ENCODE measurements around the gene TEX26.

The TEX26 gene

DNA sequence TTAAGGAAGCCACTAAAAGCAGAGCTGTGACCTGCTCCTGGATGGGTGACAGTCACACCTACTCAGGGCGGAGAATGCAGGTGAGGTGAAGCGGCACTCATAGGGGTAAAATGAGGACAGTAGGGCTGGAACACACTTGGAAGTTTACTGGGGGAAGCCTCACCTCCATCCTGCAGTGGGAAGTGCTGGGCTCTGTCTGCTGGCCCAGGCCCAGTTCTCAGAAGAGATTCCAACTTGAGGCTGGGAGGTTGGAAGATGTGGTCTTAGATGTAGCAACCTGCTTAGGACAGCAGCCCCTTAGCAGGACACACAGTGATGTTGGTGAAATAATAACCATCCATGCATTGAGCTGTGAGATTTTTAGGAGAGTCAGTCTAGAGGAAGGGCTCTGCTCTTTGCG is 21.8 kb upstream of the TEX26 start:
- Histone ChIP-seq H3F3A (ENCODE audit: insufficient read depth) (no peaks in the 10 kb centered on the region), H3K9me3 (ENCODE audit: insufficient read depth, low read length) (no peaks in the 10 kb centered on the region), H4K20me1 (ENCODE audit: low read depth, low read length) (no peaks in the 10 kb centered on the region), H3K27me3 (ENCODE audit: low read length) (no peaks in the 10 kb centered on the region), H3K4me3 (ENCODE audit: insufficient read depth, low read length, poor library complexity, severe bottlenecking) (no peak overlapping the region), H2AFZ (ENCODE audit: low read depth, low read length, severe bottlenecking) (no peak overlapping the region), H3K9ac (ENCODE audit: low read length) (no peak overlapping the region), H3K4me2 (ENCODE audit: low read depth, low read length, poor library complexity, severe bottlenecking) (no peak overlapping the region), H3K9me2 (replicated peaks; ENCODE audit: insufficient read depth, low read length) (no peaks in the 10 kb centered on the region), H3K27ac (ENCODE audit: low read depth, low read length) (no peak overlapping the region), H3K36me3 (ENCODE audit: low read length) (no peaks in the 10 kb centered on the region), H3K79me2 (ENCODE audit: insufficient read depth, low read length) (no peaks in the 10 kb centered on the region)
- TF ChIP-seq EZH2phosphoT487 (conservative IDR thresholded peaks at IDR 0.05; ENCODE audit: low read length), result no peak
- TF ChIP-seq, protein P1, sequence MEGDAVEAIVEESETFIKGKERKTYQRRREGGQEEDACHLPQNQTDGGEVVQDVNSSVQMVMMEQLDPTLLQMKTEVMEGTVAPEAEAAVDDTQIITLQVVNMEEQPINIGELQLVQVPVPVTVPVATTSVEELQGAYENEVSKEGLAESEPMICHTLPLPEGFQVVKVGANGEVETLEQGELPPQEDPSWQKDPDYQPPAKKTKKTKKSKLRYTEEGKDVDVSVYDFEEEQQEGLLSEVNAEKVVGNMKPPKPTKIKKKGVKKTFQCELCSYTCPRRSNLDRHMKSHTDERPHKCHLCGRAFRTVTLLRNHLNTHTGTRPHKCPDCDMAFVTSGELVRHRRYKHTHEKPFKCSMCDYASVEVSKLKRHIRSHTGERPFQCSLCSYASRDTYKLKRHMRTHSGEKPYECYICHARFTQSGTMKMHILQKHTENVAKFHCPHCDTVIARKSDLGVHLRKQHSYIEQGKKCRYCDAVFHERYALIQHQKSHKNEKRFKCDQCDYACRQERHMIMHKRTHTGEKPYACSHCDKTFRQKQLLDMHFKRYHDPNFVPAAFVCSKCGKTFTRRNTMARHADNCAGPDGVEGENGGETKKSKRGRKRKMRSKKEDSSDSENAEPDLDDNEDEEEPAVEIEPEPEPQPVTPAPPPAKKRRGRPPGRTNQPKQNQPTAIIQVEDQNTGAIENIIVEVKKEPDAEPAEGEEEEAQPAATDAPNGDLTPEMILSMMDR (IDR thresholded peaks at IDR 0.05; ENCODE audit: insufficient read depth, low read length, poor library complexity, severe bottlenecking), result no peak

DNA sequence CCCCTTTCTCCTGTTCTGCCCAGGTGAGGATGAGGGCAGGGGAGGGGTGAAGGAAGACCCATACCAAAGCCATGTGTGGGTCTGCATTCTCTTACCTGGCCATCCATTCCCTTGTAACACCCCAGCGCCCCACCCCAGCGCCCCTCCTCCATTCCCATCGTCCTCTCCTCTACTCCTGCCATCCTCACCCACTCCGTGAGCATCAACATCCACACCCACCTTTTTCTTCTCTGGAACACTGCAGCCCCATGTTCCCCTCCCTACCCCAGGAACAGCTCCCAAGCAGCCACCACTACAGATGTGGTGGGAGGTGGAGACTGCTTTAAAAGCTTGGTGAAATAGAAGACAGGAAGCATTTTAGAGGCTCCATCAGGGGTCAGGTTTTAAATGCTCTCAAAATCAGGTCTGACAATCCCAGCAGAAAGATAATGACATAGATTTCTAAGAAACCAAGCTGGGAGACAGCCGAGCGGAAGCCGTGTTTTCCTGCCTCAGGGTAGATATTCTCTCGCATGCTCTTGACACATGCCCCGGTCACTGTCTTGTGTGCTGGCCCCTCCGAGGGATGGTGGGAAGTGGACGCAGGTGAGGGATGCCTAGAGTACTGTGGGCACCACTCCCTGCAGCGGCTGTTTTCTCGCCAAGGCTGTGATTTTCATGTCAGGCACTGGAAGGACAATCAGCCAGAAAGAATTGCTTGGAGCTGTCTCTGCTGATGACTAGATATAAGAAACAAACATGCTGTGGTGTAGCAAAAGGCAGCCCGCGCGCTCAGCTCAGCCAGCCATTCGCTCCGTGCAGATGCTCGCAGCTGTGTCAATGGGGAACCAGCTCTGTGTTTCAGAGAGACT is 16.5 kb upstream of the TEX26 start:
- no peak overlapping the region for H3K4me2 ChIP-seq (ENCODE audit: low read depth, low read length, poor library complexity, severe bottlenecking)
- no peaks in the 10 kb centered on the region for H4K20me1 ChIP-seq (ENCODE audit: low read depth, low read length)
- H3K27me3 ChIP-seq (ENCODE audit: low read length), result no peaks in the 10 kb centered on the region
- no peaks in the 10 kb centered on the region for H3K9me3 ChIP-seq (ENCODE audit: insufficient read depth, low read length)
- TF ChIP-seq, protein P1 (IDR thresholded peaks at IDR 0.05; ENCODE audit: insufficient read depth, low read length, poor library complexity, severe bottlenecking), result no peak
- TF ChIP-seq EZH2phosphoT487 (conservative IDR thresholded peaks at IDR 0.05; ENCODE audit: low read length), result no peak
- H2AFZ ChIP-seq (ENCODE audit: low read depth, low read length, severe bottlenecking), result no peak overlapping the region
- H3K4me3 ChIP-seq (ENCODE audit: insufficient read depth, low read length, poor library complexity, severe bottlenecking), result no peak overlapping the region
- no peaks in the 10 kb centered on the region for H3K36me3 ChIP-seq (ENCODE audit: low read length)
- H3K9ac ChIP-seq (ENCODE audit: low read length), result no peak overlapping the region
- H3F3A ChIP-seq (ENCODE audit: insufficient read depth), result no peaks in the 10 kb centered on the region
- H3K9me2 ChIP-seq (replicated peaks; ENCODE audit: insufficient read depth, low read length), result no peaks in the 10 kb centered on the region
- H3K27ac ChIP-seq (ENCODE audit: low read depth, low read length), result no peak overlapping the region
- no peaks in the 10 kb centered on the region for H3K79me2 ChIP-seq (ENCODE audit: insufficient read depth, low read length)

DNA sequence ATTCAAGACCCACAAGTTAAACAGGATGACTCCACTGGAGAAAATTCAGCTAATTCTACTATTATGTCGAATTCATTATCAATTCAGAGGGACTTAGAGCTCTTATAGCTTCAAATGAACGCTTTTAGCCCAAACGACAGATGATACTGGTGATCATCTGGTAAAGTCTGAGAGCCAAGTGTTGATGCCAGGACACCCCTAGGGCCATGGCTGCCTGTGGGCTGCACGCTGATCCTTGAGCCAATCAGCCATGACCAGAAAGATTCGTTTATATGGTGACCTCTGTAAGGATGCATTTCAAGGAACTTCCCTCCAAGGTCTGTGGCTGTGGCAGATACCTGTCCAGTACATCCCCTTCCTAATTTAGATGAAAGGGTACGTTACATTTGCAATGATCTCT is 15.5 kb upstream of the TEX26 start:
- no peaks in the 10 kb centered on the region for H3K27me3 ChIP-seq (ENCODE audit: low read length)
- H4K20me1 ChIP-seq (ENCODE audit: low read depth, low read length), result no peaks in the 10 kb centered on the region
- no peak overlapping the region for H3K9ac ChIP-seq (ENCODE audit: low read length)
- H3F3A ChIP-seq (ENCODE audit: insufficient read depth), result no peaks in the 10 kb centered on the region
- no peak overlapping the region for H3K27ac ChIP-seq (ENCODE audit: low read depth, low read length)
- H3K4me2 ChIP-seq (ENCODE audit: low read depth, low read length, poor library complexity, severe bottlenecking), result no peak overlapping the region
- H3K9me3 ChIP-seq (ENCODE audit: insufficient read depth, low read length), result no peaks in the 10 kb centered on the region
- no peaks in the 10 kb centered on the region for H3K79me2 ChIP-seq (ENCODE audit: insufficient read depth, low read length)
- TF ChIP-seq, protein P1 (IDR thresholded peaks at IDR 0.05; ENCODE audit: insufficient read depth, low read length, poor library complexity, severe bottlenecking), result no peak
- TF ChIP-seq EZH2phosphoT487 (conservative IDR thresholded peaks at IDR 0.05; ENCODE audit: low read length), result no peak
- no peak overlapping the region for H2AFZ ChIP-seq (ENCODE audit: low read depth, low read length, severe bottlenecking)
- no peaks in the 10 kb centered on the region for H3K36me3 ChIP-seq (ENCODE audit: low read length)
- H3K4me3 ChIP-seq (ENCODE audit: insufficient read depth, low read length, poor library complexity, severe bottlenecking), result no peak overlapping the region
- H3K9me2 ChIP-seq (replicated peaks; ENCODE audit: insufficient read depth, low read length), result no peaks in the 10 kb centered on the region
